Measurements from ENCODE around the gene KPRP. TPM values are rescaled to one million over a fixed set of nuclear protein-coding genes. Genes with fewer than 3 reads are reported as not detected.

KPRP gene
- total RNA-seq: not detected
- long read RNA-seq: 0 reads

DNA sequence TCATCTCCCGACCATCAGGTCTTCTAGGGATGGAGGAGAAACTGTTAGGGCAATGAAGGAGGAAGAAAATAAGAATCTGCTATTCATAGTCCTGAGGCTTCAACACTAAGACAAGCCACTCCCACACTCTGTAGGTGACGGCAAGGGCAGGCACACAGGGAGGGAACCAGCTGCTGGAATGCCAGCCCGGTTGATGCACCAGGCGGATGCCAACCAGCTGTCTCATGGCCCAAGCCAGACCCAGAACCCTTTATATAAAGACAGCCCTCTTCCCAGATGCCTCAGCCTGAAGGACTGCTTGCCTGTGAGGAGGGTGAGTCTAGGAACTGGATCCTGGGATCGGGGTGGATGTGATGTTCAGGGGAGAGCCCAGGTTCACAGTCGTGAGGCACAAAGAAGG, at the start of gene KPRP:
Gene KPRP, plus strand, starts transcription at position 279 of the 400 bp plus-strand sequence. CDS start 1,564 bp downstream, outside the sequence.
- H3K27me3 ChIP-seq (ENCODE audit: low read depth): peaks cover 8% of the 10 kb centered on the region
- no peaks in the 10 kb centered on the region for H3K36me3 ChIP-seq
- H3K4me1 ChIP-seq: no peaks in the 10 kb centered on the region

GRCh38 chr1:152718238-152718637, 39.6 kb upstream of the KPRP start:
- Histone ChIP-seq H3K36me3 (no peaks in the 10 kb centered on the region), H3K4me1 (no peaks in the 10 kb centered on the region), H3K27me3 (ENCODE audit: low read depth) (no peaks in the 10 kb centered on the region), H3K9me3 (replicated peaks) (peaks cover 10% of the 10 kb centered on the region), H3K27ac (replicated peaks) (no peak overlapping the region), H3K4me3 (no peak overlapping the region)
- no peak for DNase-seq
- intact Hi-C loops (cut with micrococcal nuclease): no loop called here
- TF ChIP-seq CTCF (IDR thresholded peaks at IDR 0.05; ENCODE audit: borderline replicate concordance): no peak

More for the DNA sequence above, at the start of gene KPRP:
- intact Hi-C loops (cut with micrococcal nuclease): no loop called here
- no peak within 1 kb of the TSS for H3K27ac ChIP-seq (replicated peaks)
- no peak within 1 kb of the TSS for H3K4me3 ChIP-seq
- DNase-seq: no peak
- TF ChIP-seq CTCF (IDR thresholded peaks at IDR 0.05; ENCODE audit: borderline replicate concordance): no peak
- H3K9me3 ChIP-seq (replicated peaks): no peaks in the 10 kb centered on the region

DNA sequence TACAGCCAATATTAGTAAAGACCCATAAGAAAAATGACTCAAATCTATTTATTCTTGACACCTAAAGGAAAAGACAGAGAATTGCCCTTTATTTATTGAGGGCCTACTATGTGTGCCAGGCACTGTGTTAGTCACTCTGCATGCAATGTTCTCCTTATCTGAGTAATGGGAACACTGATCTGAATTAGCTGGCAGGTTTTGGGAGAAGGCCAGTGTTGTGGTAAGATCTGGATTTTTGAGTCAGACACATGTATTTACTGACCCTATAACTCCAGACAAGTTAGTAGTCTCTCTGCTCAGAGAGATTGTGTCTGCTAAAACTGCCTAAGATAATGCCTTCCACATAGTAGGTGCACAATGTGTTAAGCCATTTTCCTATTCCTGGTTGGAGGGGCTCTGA, 32.6 kb upstream of the KPRP start:
- DNase-seq: no peak
- intact Hi-C loops (cut with micrococcal nuclease): no loop called here
- Histone ChIP-seq H3K27ac (replicated peaks) (no peak overlapping the region), H3K9me3 (replicated peaks) (no peaks in the 10 kb centered on the region), H3K36me3 (no peaks in the 10 kb centered on the region), H3K4me1 (no peaks in the 10 kb centered on the region), H3K4me3 (no peak overlapping the region), H3K27me3 (ENCODE audit: low read depth) (peaks cover 5% of the 10 kb centered on the region)
- TF ChIP-seq CTCF (IDR thresholded peaks at IDR 0.05; ENCODE audit: borderline replicate concordance): no peak

GRCh38 chr1:152728986-152729385, 28.8 kb upstream of the KPRP start:
- Histone ChIP-seq H3K36me3 (no peaks in the 10 kb centered on the region), H3K4me3 (no peak overlapping the region), H3K27ac (replicated peaks) (no peak overlapping the region), H3K27me3 (ENCODE audit: low read depth) (peaks cover 5% of the 10 kb centered on the region), H3K9me3 (replicated peaks) (no peaks in the 10 kb centered on the region), H3K4me1 (no peaks in the 10 kb centered on the region)
- DNase-seq: no peak
- intact Hi-C loops (cut with micrococcal nuclease): no loop called here
- no peak for TF ChIP-seq CTCF (IDR thresholded peaks at IDR 0.05; ENCODE audit: borderline replicate concordance)

DNA sequence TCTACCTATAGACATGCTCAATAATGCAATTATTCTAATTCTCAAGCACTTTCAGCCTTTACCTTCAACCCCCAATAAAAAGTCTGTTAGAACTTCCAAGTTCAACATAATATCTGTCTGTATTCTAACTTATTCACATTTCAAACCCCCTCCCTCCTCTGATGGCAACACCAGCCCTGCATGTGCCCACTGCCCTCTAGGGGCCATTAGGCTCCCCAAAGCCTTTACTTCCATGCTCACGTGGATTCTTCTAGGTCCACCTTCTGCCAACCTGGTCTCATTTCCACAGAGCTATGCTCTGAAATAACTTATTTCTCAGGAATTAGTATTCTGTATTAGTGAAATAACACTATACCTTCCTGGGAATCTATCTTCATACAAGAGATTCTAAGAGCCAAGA, 22.2 kb upstream of the KPRP start:
- no peak for TF ChIP-seq CTCF (IDR thresholded peaks at IDR 0.05; ENCODE audit: borderline replicate concordance)
- H3K9me3 ChIP-seq (replicated peaks): no peaks in the 10 kb centered on the region
- H3K36me3 ChIP-seq: no peaks in the 10 kb centered on the region
- no peak overlapping the region for H3K27ac ChIP-seq (replicated peaks)
- no peak for DNase-seq
- peaks cover 6% of the 10 kb centered on the region for H3K27me3 ChIP-seq (ENCODE audit: low read depth)
- intact Hi-C loops (cut with micrococcal nuclease): no loop called here
- H3K4me1 ChIP-seq: no peaks in the 10 kb centered on the region
- H3K4me3 ChIP-seq: no peak overlapping the region

- TF ChIP-seq CTCF (IDR thresholded peaks at IDR 0.05; ENCODE audit: borderline replicate concordance): no peak
- Histone ChIP-seq H3K4me1 (no peaks in the 10 kb centered on the region), H3K4me3 (no peak overlapping the region), H3K27ac (replicated peaks) (no peak overlapping the region), H3K9me3 (replicated peaks) (no peaks in the 10 kb centered on the region), H3K27me3 (ENCODE audit: low read depth) (peaks cover 6% of the 10 kb centered on the region), H3K36me3 (no peaks in the 10 kb centered on the region)
- intact Hi-C loops (cut with micrococcal nuclease): no loop called here
- DNase-seq: no peak
Observed at GRCh38 chr1:152737997-152738396, 19.8 kb upstream of the KPRP start.

Measured in left ventricle myocardium inferior (tissue), 1 donor.